ENCODE data around the gene ELOB.

- no peak for TF ChIP-seq CTCF (conservative IDR thresholded peaks at IDR 0.05)
- no peak for TF ChIP-seq EZH2 (IDR thresholded peaks at IDR 0.05; ENCODE audit: low read depth)
Measured at GRCh38 chr16:2782583-2783351, 5.7 kb upstream of the ELOB start.
